Testis (tissue), 3 donors: ENCODE data around the gene MLYCD. TPM values are rescaled to one million over a fixed set of nuclear protein-coding genes. Genes with fewer than 3 reads are reported as not detected.

ENCODE experiments used
- DNase-seq: peaks from one replicate; pipeline ENCODE4 v3.0.0-alpha.2; 2019
- H3K27ac ChIP-seq, 2 donors: fragments of 200-600 bp; sonication (generic); one replicate each; pipeline ENCODE4 v1.5.1; 2019
- H3K27me3 ChIP-seq: fragments of 200-600 bp; sonication (generic); one replicate; pipeline ENCODE4 v1.5.1; 2019
- H3K36me3 ChIP-seq: fragments of 200-600 bp; sonication (generic); one replicate; pipeline ENCODE4 v1.5.1; 2017; ENCODE audit warnings: low read depth; ENCODE audit errors: missing control alignments
- H3K4me1 ChIP-seq: fragments of 200-600 bp; sonication (generic); one replicate; pipeline ENCODE4 v1.5.1; 2019
- H3K4me3 ChIP-seq, 2 donors: fragments of 200-600 bp; sonication (generic); one replicate each; pipeline ENCODE4 v1.5.1; 2017 to 2019
- H3K9me3 ChIP-seq: fragments of 200-600 bp; sonication (generic); one replicate; pipeline ENCODE4 v1.5.1; 2017
- CTCF ChIP-seq, 3 experiments: fragments of 450-650 bp in 2 of 3; fragments of 200-600 bp in 1 of 3; sonication (generic) in 1 of 3; IDR thresholded peaks; one replicate each; pipeline ENCODE4 v1.5.1; 2016 to 2019; ENCODE audit warnings: antibody characterized with exemption in 3 of 3, mild to moderate bottlenecking in 2 of 3, moderate library complexity in 1 of 3
- POLR2A ChIP-seq: fragments of 450-650 bp; IDR thresholded peaks from one replicate; pipeline ENCODE4 v1.6.1; 2017; ENCODE audit warnings: antibody characterized with exemption, mild to moderate bottlenecking, moderate library complexity
- WGBS, 2 donors: methylation state at CpG; one replicate each; pipeline ENCODE4 v1.1.5; 2018; 5-methylcytosine and 5-hydroxymethylcytosine counted together
- intact Hi-C: fragments of 100-400 bp; cut with DNase I; formaldehyde crosslinking; loops from one replicate; pipeline ENCODE4 v1.15.1; 2023; ENCODE audit warnings: low total_unique reads
- polyA plus RNA-seq: library from polyadenylated mRNA; stranded (reverse); fragments of 350-450 nt; fragmentation: Illumina TruSeq; extraction: RNeasy Lipid Tissue Mini Kit (QIAGEN cat#74804); gene quantifications from one replicate; pipeline ENCODE4 v1.2.3, GENCODE V29; 2014; ENCODE audit warnings: low read depth, low replicate concordance; ENCODE audit not compliant: insufficient read depth
- total RNA-seq, 2 donors: library from RNA; depleted of rRNA; stranded (reverse); fragments of >200 nt; gene quantifications; one replicate each; pipeline ENCODE4 v1.2.3, GENCODE V29; 2016

MLYCD gene
- total and polyA plus RNA-seq, 3 donors from 2014 or later, result 4.5 to 22.1 (median 15.1) TPM

- DNase-seq, result no peak
- Histone ChIP-seq H3K4me3 (no peak overlapping the region), H3K36me3 (no peaks in the 10 kb centered on the region), H3K27me3 (no peaks in the 10 kb centered on the region), H3K9me3 (no peaks in the 10 kb centered on the region), H3K4me1 (peaks cover 16% of the 10 kb centered on the region), H3K27ac (no peak overlapping the region)
- TF ChIP-seq CTCF (IDR thresholded peaks at IDR 0.05) (no peak), POLR2A (no peak)
- intact Hi-C loops, result no loop called here
- WGBS, 2 donors, result 68 to 78% methylated on average over 9 of the region's 9 CpGs
Observed at GRCh38 chr16:83900571-83900970, 1.7 kb downstream of the MLYCD start.

DNA sequence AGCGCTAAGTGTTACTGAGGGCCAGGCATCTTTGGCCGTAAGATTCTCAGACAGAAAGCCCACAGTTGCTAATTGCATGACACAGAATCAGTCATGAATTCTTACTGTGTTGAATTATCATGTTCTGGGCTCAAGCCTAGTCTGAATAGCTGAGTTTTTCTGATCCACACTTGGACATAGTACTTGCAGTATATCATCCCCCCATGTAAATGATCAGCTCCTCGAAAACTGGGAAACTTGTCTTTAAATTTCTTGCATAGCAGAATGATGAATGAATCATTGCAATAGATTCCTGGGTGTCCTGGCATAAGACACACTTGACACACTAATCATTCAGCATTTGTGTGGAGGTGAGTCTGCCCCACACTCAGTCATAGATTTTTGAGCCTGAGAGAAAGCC lies 2.2 kb downstream of the MLYCD start:
- intact Hi-C loops, result no loop called here
- Histone ChIP-seq H3K9me3 (no peaks in the 10 kb centered on the region), H3K36me3 (no peaks in the 10 kb centered on the region), H3K4me3 (no peak overlapping the region), H3K27me3 (no peaks in the 10 kb centered on the region), H3K27ac (no peak overlapping the region), H3K4me1 (peaks cover 16% of the 10 kb centered on the region)
- TF ChIP-seq CTCF (IDR thresholded peaks at IDR 0.05), result no peak
- no peak for TF ChIP-seq POLR2A
- DNase-seq, result no peak
- WGBS, 2 donors, result 90 to 96% methylated on average over 3 of the region's 3 CpGs

GRCh38 chr16:83903751-83904150 lies 4.8 kb downstream of the MLYCD start:
- peak overlapping the region in 1 of 2 donors; percentile 60 for H3K27ac ChIP-seq
- WGBS, 2 donors, result 47 to 51% methylated on average over 10 of the region's 10 CpGs
- peaks cover 9% of the 10 kb centered on the region for H3K4me1 ChIP-seq
- DNase-seq, result peak; percentile 76
- H3K36me3 ChIP-seq, result no peaks in the 10 kb centered on the region
- TF ChIP-seq CTCF (IDR thresholded peaks at IDR 0.05) (no peak), POLR2A (no peak)
- H3K9me3 ChIP-seq, result no peaks in the 10 kb centered on the region
- no peaks in the 10 kb centered on the region for H3K27me3 ChIP-seq
- intact Hi-C loops, result no loop called here
- H3K4me3 ChIP-seq, result no peak overlapping the region

DNA sequence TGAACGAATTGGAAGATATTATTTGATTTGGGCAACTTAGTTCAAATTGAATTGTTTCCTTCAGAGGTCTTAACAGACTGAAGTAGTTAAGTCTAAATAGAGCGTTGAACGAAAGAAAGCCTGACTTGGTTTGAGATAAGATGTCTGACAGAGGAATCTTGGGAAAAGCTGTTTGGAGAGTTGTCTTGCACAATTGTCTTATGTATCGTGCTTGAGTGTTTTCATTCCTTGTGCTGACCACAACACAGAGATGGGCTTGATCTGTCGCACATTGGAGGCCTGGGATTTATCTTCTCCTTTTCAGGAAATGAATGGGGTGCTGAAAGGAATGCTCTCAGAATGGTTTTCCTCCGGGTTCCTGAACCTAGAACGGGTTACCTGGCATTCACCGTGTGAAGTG lies 7.8 kb downstream of the MLYCD start:
- no peaks in the 10 kb centered on the region for H3K27me3 ChIP-seq
- no peak overlapping the region for H3K4me3 ChIP-seq
- intact Hi-C loops, result no loop called here
- no peak for TF ChIP-seq POLR2A
- TF ChIP-seq CTCF (IDR thresholded peaks at IDR 0.05), result no peak
- no peaks in the 10 kb centered on the region for H3K36me3 ChIP-seq
- no peak for DNase-seq
- no peak overlapping the region for H3K27ac ChIP-seq
- 78 to 83% methylated on average over 8 of the region's 8 CpGs for WGBS, 2 donors
- peaks cover 9% of the 10 kb centered on the region for H3K4me1 ChIP-seq
- no peaks in the 10 kb centered on the region for H3K9me3 ChIP-seq

- no peak for TF ChIP-seq CTCF (IDR thresholded peaks at IDR 0.05)
- TF ChIP-seq POLR2A, result no peak
- no peaks in the 10 kb centered on the region for H3K27me3 ChIP-seq
- H3K36me3 ChIP-seq, result no peaks in the 10 kb centered on the region
- intact Hi-C loops, result no loop called here
- no peak overlapping the region for H3K27ac ChIP-seq
- no peak for DNase-seq
- peaks cover 9% of the 10 kb centered on the region for H3K4me1 ChIP-seq
- H3K4me3 ChIP-seq, result no peak overlapping the region
- 95% methylated on average over 8 of the region's 8 CpGs for WGBS, 2 donors
- no peaks in the 10 kb centered on the region for H3K9me3 ChIP-seq
Observed at GRCh38 chr16:83907111-83907510, 8.2 kb downstream of the MLYCD start.
